Stomach (tissue), 4 donors: ENCODE measurements around the gene GAB1.

Source experiments
- CTCF ChIP-seq, 7 experiments: fragments of 450-650 bp in 4 of 7; fragments of 200-600 bp in 3 of 7; sonication (generic) in 3 of 7; IDR thresholded peaks; one replicate each; pipeline ENCODE4 v1.5.1; 2016 to 2019; ENCODE audit warnings: antibody characterized with exemption in 7 of 7, control low read depth in 2 of 7, mild to moderate bottlenecking in 1 of 7
- EP300 ChIP-seq: sonication (generic); formaldehyde crosslinking; IDR thresholded peaks from one replicate; pipeline ENCODE4 v1.6.1; 2017; ENCODE audit warnings: antibody characterized with exemption
- POLR2A ChIP-seq, 4 donors: fragments of 450-650 bp; IDR thresholded peaks; one replicate each; pipeline ENCODE4 v1.6.1; 2016; ENCODE audit warnings: antibody characterized with exemption in 4 of 4, control low read depth in 2 of 4, mild to moderate bottlenecking in 1 of 4, moderate library complexity in 1 of 4

- no peak for TF ChIP-seq CTCF (IDR thresholded peaks at IDR 0.05)
- TF ChIP-seq EP300 = peak; percentile 20
- no peak for TF ChIP-seq POLR2A (IDR thresholded peaks at IDR 0.05)
Measured at GRCh38 chr4:143406523-143406922, 69.8 kb downstream of the GAB1 start.
